PC-9 (cell line): ENCODE measurements around the gene KCNJ2. TPM values are rescaled to one million over a fixed set of nuclear protein-coding genes. Genes with fewer than 3 reads are reported as not detected.

Experiments
- BruUV-seq: library from RNA; stranded (reverse); fragments of 400-500 nt; replicated peaks from 2 replicates; lab custom pipeline; 2021; lab: Mats Ljungman, UMichigan
- CTCF ChIA-PET: fragments of 300-600 bp; sonication (Branson Sonifier 250); formaldehyde crosslinking; loops from one replicate; lab custom pipeline; 2022; ENCODE audit warnings: antibody characterized with exemption; lab: Charles Lee
- POLR2A ChIA-PET: fragments of 300-600 bp; sonication (Branson Sonifier 250); formaldehyde crosslinking; loops from one replicate; lab custom pipeline; 2022; ENCODE audit warnings: antibody characterized with exemption; ENCODE audit not compliant: unreplicated experiment; lab: Charles Lee
- DNase-seq, 2 experiments: peaks; one replicate each; pipeline versions ENCODE4 v3.0.0 to v3.0.0-alpha.2; 2015 to 2022; ENCODE audit warnings: mixed read lengths in 1 of 2
- H2AFZ ChIP-seq: fragments of 200-600 bp; sonication (generic); 2 replicates; pipeline ENCODE4 v1.8.1; 2017; ENCODE audit warnings: antibody characterized with exemption
- H3F3A ChIP-seq: fragments of 200-600 bp; sonication (generic); 2 replicates; pipeline ENCODE4 v1.8.1; 2017; ENCODE audit warnings: antibody characterized with exemption, mild to moderate bottlenecking, low read depth; ENCODE audit not compliant: insufficient read depth
- H3K27ac ChIP-seq: fragments of 200-600 bp; sonication (generic); 2 replicates; pipeline ENCODE4 v1.6.1; 2016; ENCODE audit warnings: mixed run types
- H3K27me3 ChIP-seq: fragments of 200-600 bp; sonication (generic); 2 replicates; pipeline ENCODE4 v1.6.1; 2016; ENCODE audit warnings: low read depth, mixed run types; ENCODE audit not compliant: insufficient read depth
- H3K36me3 ChIP-seq: fragments of 200-600 bp; sonication (generic); 2 replicates; pipeline ENCODE4 v1.6.1; 2016; ENCODE audit warnings: low read depth, mixed run types
- H3K4me1 ChIP-seq: fragments of 200-600 bp; sonication (generic); replicated peaks from 2 replicates; pipeline ENCODE4 v1.6.1; 2016; ENCODE audit warnings: mixed run types; ENCODE audit not compliant: insufficient read depth
- H3K4me2 ChIP-seq: fragments of 200-600 bp; sonication (generic); 2 replicates; pipeline ENCODE4 v1.6.1; 2017; ENCODE audit warnings: mixed run types
- H3K4me3 ChIP-seq: fragments of 200-600 bp; sonication (generic); 2 replicates; pipeline ENCODE4 v1.6.1; 2016; ENCODE audit warnings: mixed run types
- H3K79me2 ChIP-seq: fragments of 200-600 bp; sonication (generic); 2 replicates; pipeline ENCODE4 v1.6.1; 2017; ENCODE audit warnings: low read depth, mixed run types
- H3K9me2 ChIP-seq: fragments of 200-600 bp; sonication (generic); 2 replicates; pipeline ENCODE4 v1.8.1; 2017; ENCODE audit warnings: mild to moderate bottlenecking; ENCODE audit not compliant: insufficient read depth
- H3K9me3 ChIP-seq: fragments of 200-600 bp; sonication (generic); 2 replicates; pipeline ENCODE4 v1.8.1; 2016; ENCODE audit warnings: low read depth; ENCODE audit not compliant: insufficient read depth
- H4K20me1 ChIP-seq: fragments of 200-600 bp; sonication (generic); 2 replicates; pipeline ENCODE4 v1.8.1; 2017; ENCODE audit not compliant: insufficient read depth
- EZH2 ChIP-seq: fragments of 200-600 bp; sonication (generic); IDR thresholded peaks from 2 replicates; pipeline ENCODE4 v1.8.0; 2017; ENCODE audit warnings: antibody characterized with exemption, low read depth
- intact Hi-C: fragments of 100-400 bp; cut with micrococcal nuclease; formaldehyde crosslinking; loops from one replicate; pipeline ENCODE4 v1.10.0; 2022; ENCODE audit not compliant: unreplicated experiment
- total RNA-seq: library from RNA; stranded (reverse); gene quantifications from 2 replicates; pipeline ENCODE4 v1.2.3, GENCODE V29; 2021
- TF ChIP-seq, protein P1 (sequence below): fragments of 200-600 bp; sonication (generic); conservative IDR thresholded peaks from 2 replicates; pipeline ENCODE4 v1.6.1; 2017; ENCODE audit warnings: mixed run types, antibody characterized with exemption, mild to moderate bottlenecking, moderate library complexity

Gene KCNJ2
- total RNA-seq, 1 experiment from 2014 or later: not detected

DNA sequence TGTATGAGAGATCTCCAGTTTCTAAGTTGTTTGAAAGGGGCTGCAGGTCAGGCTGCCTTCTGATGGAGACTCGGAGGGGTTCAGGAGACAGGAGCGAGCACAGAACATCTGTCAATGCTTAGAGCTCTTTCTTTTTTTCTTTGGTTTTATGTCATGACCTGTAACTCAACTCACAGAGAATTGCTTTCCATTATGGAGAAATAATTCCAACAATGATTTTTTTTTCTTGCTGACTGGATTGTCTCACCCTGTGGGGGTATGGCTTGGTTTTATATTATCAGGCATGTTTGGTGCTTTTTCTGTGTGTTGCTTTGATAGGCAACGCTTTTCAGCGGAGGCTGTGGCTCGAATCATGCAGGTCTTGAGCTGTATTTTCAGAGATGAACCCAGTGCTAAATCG, 10.7 kb upstream of the KCNJ2 start:
- H3K27me3 ChIP-seq: no peaks in the 10 kb centered on the region
- peaks cover 11% of the 10 kb centered on the region; the same call in 1 of the 2 replicates for H3K4me1 ChIP-seq
- H3K27ac ChIP-seq: no peak overlapping the region
- BruUV-seq: no TSS peak
- H3K9me2 ChIP-seq: no peaks in the 10 kb centered on the region
- TF ChIP-seq EZH2: no peak
- intact Hi-C loops: no loop called here
- no peaks in the 10 kb centered on the region for H3F3A ChIP-seq
- no peak overlapping the region for H3K4me3 ChIP-seq
- no peak overlapping the region for H3K4me2 ChIP-seq
- ChIA-PET POLR2A (interaction anchor here (0.5 kb wide), 1 partner anchor 8 kb away, joined by 3 read pairs; no protein-coding TSS in a partner anchor), CTCF (no interaction called here)
- no peaks in the 10 kb centered on the region for H3K36me3 ChIP-seq
- no peaks in the 10 kb centered on the region for H3K9me3 ChIP-seq
- no peak for DNase-seq
- H4K20me1 ChIP-seq: no peaks in the 10 kb centered on the region
- H2AFZ ChIP-seq: no peak overlapping the region
- H3K79me2 ChIP-seq: no peaks in the 10 kb centered on the region

GRCh38 chr17:70159980-70160379, 9.4 kb upstream of the KCNJ2 start:
- intact Hi-C loops: no loop called here
- H3K27me3 ChIP-seq: no peaks in the 10 kb centered on the region
- no peak overlapping the region for H3K27ac ChIP-seq
- no peaks in the 10 kb centered on the region for H3K9me2 ChIP-seq
- H3K4me1 ChIP-seq: peaks cover 11% of the 10 kb centered on the region; the same call in 1 of the 2 replicates
- DNase-seq: peak in 1 of 2 experiments; percentile 44
- H3K9me3 ChIP-seq: no peaks in the 10 kb centered on the region
- no peaks in the 10 kb centered on the region for H4K20me1 ChIP-seq
- ChIA-PET CTCF (no interaction called here), POLR2A (no interaction called here)
- H3K79me2 ChIP-seq: no peaks in the 10 kb centered on the region
- TF ChIP-seq, protein P1, sequence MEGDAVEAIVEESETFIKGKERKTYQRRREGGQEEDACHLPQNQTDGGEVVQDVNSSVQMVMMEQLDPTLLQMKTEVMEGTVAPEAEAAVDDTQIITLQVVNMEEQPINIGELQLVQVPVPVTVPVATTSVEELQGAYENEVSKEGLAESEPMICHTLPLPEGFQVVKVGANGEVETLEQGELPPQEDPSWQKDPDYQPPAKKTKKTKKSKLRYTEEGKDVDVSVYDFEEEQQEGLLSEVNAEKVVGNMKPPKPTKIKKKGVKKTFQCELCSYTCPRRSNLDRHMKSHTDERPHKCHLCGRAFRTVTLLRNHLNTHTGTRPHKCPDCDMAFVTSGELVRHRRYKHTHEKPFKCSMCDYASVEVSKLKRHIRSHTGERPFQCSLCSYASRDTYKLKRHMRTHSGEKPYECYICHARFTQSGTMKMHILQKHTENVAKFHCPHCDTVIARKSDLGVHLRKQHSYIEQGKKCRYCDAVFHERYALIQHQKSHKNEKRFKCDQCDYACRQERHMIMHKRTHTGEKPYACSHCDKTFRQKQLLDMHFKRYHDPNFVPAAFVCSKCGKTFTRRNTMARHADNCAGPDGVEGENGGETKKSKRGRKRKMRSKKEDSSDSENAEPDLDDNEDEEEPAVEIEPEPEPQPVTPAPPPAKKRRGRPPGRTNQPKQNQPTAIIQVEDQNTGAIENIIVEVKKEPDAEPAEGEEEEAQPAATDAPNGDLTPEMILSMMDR: no peak
- TF ChIP-seq EZH2: no peak
- H2AFZ ChIP-seq: no peak overlapping the region
- no peak overlapping the region for H3K4me2 ChIP-seq
- H3K36me3 ChIP-seq: no peaks in the 10 kb centered on the region
- H3F3A ChIP-seq: no peaks in the 10 kb centered on the region
- H3K4me3 ChIP-seq: no peak overlapping the region
- no TSS peak for BruUV-seq

DNA sequence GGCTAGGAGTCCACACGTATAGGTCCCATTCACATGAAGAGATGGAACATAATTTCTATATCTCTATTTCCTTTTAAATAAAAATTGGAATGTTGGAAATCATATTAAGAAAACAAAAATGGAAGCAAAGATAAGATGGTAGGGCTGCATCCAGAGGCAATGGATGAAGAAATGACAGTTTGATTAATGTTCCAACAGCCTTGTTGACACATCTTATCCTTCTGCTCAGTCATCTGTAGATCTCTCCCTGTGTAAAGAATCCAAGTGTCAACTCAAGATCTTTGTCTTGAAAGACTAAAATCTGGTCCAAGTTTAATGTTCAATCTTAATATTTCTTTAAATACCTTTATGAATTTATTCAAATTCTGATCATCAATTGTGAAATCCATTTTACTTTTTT, 7.8 kb upstream of the KCNJ2 start:
- Histone ChIP-seq H3K4me2 (no peak overlapping the region), H3K4me1 (peaks cover 11% of the 10 kb centered on the region; the same call in 1 of the 2 replicates), H4K20me1 (no peaks in the 10 kb centered on the region), H3K9me2 (no peaks in the 10 kb centered on the region), H3F3A (no peaks in the 10 kb centered on the region), H3K36me3 (no peaks in the 10 kb centered on the region), H3K79me2 (no peaks in the 10 kb centered on the region), H3K27ac (no peak overlapping the region), H3K4me3 (no peak overlapping the region), H3K9me3 (no peaks in the 10 kb centered on the region), H2AFZ (no peak overlapping the region), H3K27me3 (no peaks in the 10 kb centered on the region)
- no TSS peak for BruUV-seq
- ChIA-PET POLR2A (no interaction called here), CTCF (no interaction called here)
- DNase-seq: no peak
- TF ChIP-seq, protein P1: no peak
- TF ChIP-seq EZH2: no peak
- intact Hi-C loops: no loop called here

- TF ChIP-seq, protein P1: no peak
- TF ChIP-seq EZH2: no peak
- Histone ChIP-seq H3K36me3 (no peaks in the 10 kb centered on the region), H3K27me3 (no peaks in the 10 kb centered on the region), H3K4me3 (no peak overlapping the region), H3K4me1 (peaks cover 1% of the 10 kb centered on the region; the same call in 1 of the 2 replicates), H3K79me2 (no peaks in the 10 kb centered on the region), H2AFZ (no peak overlapping the region), H3K27ac (no peak overlapping the region), H3K9me3 (no peaks in the 10 kb centered on the region), H3K9me2 (no peaks in the 10 kb centered on the region), H3F3A (no peaks in the 10 kb centered on the region), H3K4me2 (no peak overlapping the region), H4K20me1 (no peaks in the 10 kb centered on the region)
- no TSS peak for BruUV-seq
- POLR2A ChIA-PET: no interaction called here
- no peak for DNase-seq
- CTCF ChIA-PET: no interaction called here
- intact Hi-C loops: no loop called here
Measured at GRCh38 chr17:70165383-70165782, 3.9 kb upstream of the KCNJ2 start.
